ENCODE measurements around the gene EEF1A2.

Gene EEF1A2

DNA sequence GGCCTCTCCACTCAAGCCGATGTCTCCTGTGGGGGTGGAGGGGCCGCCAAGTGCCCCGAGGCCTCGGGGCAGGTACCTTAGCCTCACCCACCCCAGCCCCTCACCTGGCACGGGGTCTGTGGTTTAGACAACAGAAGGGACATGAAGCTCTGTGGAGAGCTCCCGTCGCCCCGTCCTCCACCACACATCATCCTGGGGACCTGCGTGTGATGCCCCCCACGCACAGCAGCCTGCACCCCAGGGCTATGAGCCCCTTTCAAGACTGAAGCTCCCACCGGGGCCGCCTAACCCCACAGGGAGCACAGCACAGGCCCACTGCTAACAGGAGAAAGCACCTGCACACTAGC is 34.6 kb downstream of the EEF1A2 start:
- H3K9ac ChIP-seq = no peak overlapping the region
- H3K36me3 ChIP-seq (ENCODE audit: insufficient read depth) = no peaks in the 10 kb centered on the region
- H3K79me2 ChIP-seq (ENCODE audit: insufficient read depth, low read depth) = no peaks in the 10 kb centered on the region

GRCh38 chr20:63463400-63464288 is 35.2 kb downstream of the EEF1A2 start:
- no peaks in the 10 kb centered on the region for H4K20me1 ChIP-seq (ENCODE audit: insufficient read depth)
- no peak overlapping the region for H3K27ac ChIP-seq
- H3K4me2 ChIP-seq = no peak overlapping the region
- no peak overlapping the region for H3K9ac ChIP-seq
- H3K79me2 ChIP-seq (ENCODE audit: insufficient read depth, low read depth) = no peaks in the 10 kb centered on the region
- H2AFZ ChIP-seq (ENCODE audit: low read depth) = no peak overlapping the region
- no peak overlapping the region for H3K4me3 ChIP-seq (IDR thresholded peaks at IDR 0.05; ENCODE audit: insufficient read depth, low read depth, low read length)
- H3K4me1 ChIP-seq (ENCODE audit: low read depth, poor library complexity, severe bottlenecking) = no peaks in the 10 kb centered on the region
- no peaks in the 10 kb centered on the region for H3K36me3 ChIP-seq (ENCODE audit: insufficient read depth)
- TF ChIP-seq, protein P1, sequence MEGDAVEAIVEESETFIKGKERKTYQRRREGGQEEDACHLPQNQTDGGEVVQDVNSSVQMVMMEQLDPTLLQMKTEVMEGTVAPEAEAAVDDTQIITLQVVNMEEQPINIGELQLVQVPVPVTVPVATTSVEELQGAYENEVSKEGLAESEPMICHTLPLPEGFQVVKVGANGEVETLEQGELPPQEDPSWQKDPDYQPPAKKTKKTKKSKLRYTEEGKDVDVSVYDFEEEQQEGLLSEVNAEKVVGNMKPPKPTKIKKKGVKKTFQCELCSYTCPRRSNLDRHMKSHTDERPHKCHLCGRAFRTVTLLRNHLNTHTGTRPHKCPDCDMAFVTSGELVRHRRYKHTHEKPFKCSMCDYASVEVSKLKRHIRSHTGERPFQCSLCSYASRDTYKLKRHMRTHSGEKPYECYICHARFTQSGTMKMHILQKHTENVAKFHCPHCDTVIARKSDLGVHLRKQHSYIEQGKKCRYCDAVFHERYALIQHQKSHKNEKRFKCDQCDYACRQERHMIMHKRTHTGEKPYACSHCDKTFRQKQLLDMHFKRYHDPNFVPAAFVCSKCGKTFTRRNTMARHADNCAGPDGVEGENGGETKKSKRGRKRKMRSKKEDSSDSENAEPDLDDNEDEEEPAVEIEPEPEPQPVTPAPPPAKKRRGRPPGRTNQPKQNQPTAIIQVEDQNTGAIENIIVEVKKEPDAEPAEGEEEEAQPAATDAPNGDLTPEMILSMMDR (conservative IDR thresholded peaks at IDR 0.05; ENCODE audit: low read depth, low read length) = no peak
- peaks cover 99% of the 10 kb centered on the region for H3K27me3 ChIP-seq (ENCODE audit: insufficient read depth, low read depth)

More for the DNA sequence above, 34.6 kb downstream of the EEF1A2 start:
- TF ChIP-seq, protein P1 (conservative IDR thresholded peaks at IDR 0.05; ENCODE audit: low read depth, low read length) = no peak
- no peaks in the 10 kb centered on the region for H3K4me1 ChIP-seq (ENCODE audit: low read depth, poor library complexity, severe bottlenecking)
- no peak overlapping the region for H3K4me3 ChIP-seq (IDR thresholded peaks at IDR 0.05; ENCODE audit: insufficient read depth, low read depth, low read length)
- H2AFZ ChIP-seq (ENCODE audit: low read depth) = no peak overlapping the region
- no peak overlapping the region for H3K27ac ChIP-seq
- H4K20me1 ChIP-seq (ENCODE audit: insufficient read depth) = no peaks in the 10 kb centered on the region
- H3K4me2 ChIP-seq = no peak overlapping the region
- peaks cover 99% of the 10 kb centered on the region for H3K27me3 ChIP-seq (ENCODE audit: insufficient read depth, low read depth)

DNA sequence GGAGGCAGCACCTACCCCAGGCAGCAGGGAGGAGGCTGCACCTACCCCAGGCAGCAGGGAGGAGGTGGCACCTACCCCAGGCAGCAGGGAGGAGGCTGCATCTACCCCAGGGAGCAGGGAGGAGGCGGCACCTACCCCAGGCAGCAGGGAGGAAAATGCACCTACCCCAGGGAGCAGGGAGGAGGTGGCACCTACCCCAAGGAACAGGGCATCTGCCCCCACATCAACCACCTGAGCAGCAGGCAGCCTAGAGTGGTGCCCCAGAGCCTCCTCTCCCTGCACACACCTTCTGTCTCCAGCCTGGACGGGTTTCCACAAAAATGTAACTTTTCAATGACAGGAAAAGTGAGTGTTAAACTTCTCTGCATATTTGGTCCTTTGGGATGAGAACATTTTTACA is 36.6 kb downstream of the EEF1A2 start:
- H3K4me2 ChIP-seq = no peak overlapping the region
- no peak overlapping the region for H3K27ac ChIP-seq
- TF ChIP-seq, protein P1 (conservative IDR thresholded peaks at IDR 0.05; ENCODE audit: low read depth, low read length) = no peak
- H3K79me2 ChIP-seq (ENCODE audit: insufficient read depth, low read depth) = no peaks in the 10 kb centered on the region
- peaks cover 99% of the 10 kb centered on the region for H3K27me3 ChIP-seq (ENCODE audit: insufficient read depth, low read depth)
- H4K20me1 ChIP-seq (ENCODE audit: insufficient read depth) = no peaks in the 10 kb centered on the region
- no peaks in the 10 kb centered on the region for H3K4me1 ChIP-seq (ENCODE audit: low read depth, poor library complexity, severe bottlenecking)
- no peak overlapping the region for H3K4me3 ChIP-seq (IDR thresholded peaks at IDR 0.05; ENCODE audit: insufficient read depth, low read depth, low read length)
- H3K36me3 ChIP-seq (ENCODE audit: insufficient read depth) = no peaks in the 10 kb centered on the region
- no peak overlapping the region for H2AFZ ChIP-seq (ENCODE audit: low read depth)
- H3K9ac ChIP-seq = no peak overlapping the region

GRCh38 chr20:63461104-63461763 is 37.6 kb downstream of the EEF1A2 start:
- Histone ChIP-seq H3K27me3 (ENCODE audit: insufficient read depth, low read depth) (peaks cover 99% of the 10 kb centered on the region), H3K36me3 (ENCODE audit: insufficient read depth) (no peaks in the 10 kb centered on the region), H3K4me1 (ENCODE audit: low read depth, poor library complexity, severe bottlenecking) (no peaks in the 10 kb centered on the region), H2AFZ (ENCODE audit: low read depth) (no peak overlapping the region), H3K4me2 (no peak overlapping the region), H3K4me3 (IDR thresholded peaks at IDR 0.05; ENCODE audit: insufficient read depth, low read depth, low read length) (no peak overlapping the region), H3K9ac (no peak overlapping the region), H3K27ac (no peak overlapping the region), H4K20me1 (ENCODE audit: insufficient read depth) (no peaks in the 10 kb centered on the region), H3K79me2 (ENCODE audit: insufficient read depth, low read depth) (no peaks in the 10 kb centered on the region)
- TF ChIP-seq, protein P1 (conservative IDR thresholded peaks at IDR 0.05; ENCODE audit: low read depth, low read length) = no peak

All from KMS-11 (cell line).